Neutrophil (primary cell): Measurements from ENCODE around the gene TRMO.
A peak's percentile ranks its signal among the peaks of the same experiment; 100 is the strongest.

Source experiments
- H3K27ac ChIP-seq: fragments of 200-600 bp; sonication (generic); 2 replicates; pipeline ENCODE4 v1.5.1; 2016; ENCODE audit warnings: mild to moderate bottlenecking, moderate library complexity
- H3K27me3 ChIP-seq: fragments of 200-600 bp; sonication (generic); 2 replicates; pipeline ENCODE4 v1.6.0; 2016; ENCODE audit warnings: mild to moderate bottlenecking
- H3K36me3 ChIP-seq: fragments of 200-600 bp; sonication (generic); 2 replicates; pipeline ENCODE4 v1.5.1; 2017
- H3K4me1 ChIP-seq, 2 experiments: fragments of 200-600 bp in 1 of 2; sonication (generic) in 1 of 2; 1 replicate in 1 of 2; 2 replicates in 1 of 2; pipeline versions ENCODE4 v1.5.1 to v1.6.1; 2013 to 2016; ENCODE audit warnings: low read depth in 1 of 2, low read length in 1 of 2, mild to moderate bottlenecking in 1 of 2, moderate library complexity in 1 of 2; ENCODE audit not compliant: control insufficient read depth in 1 of 2, insufficient read depth in 1 of 2
- H3K4me3 ChIP-seq, 2 experiments: fragments of 200-600 bp in 1 of 2; sonication (generic) in 1 of 2; 1 replicate in 1 of 2; 2 replicates in 1 of 2; pipeline ENCODE4 v1.5.1; 2013 to 2016; ENCODE audit warnings: low read depth in 1 of 2, low read length in 1 of 2, mild to moderate bottlenecking in 1 of 2, moderate library complexity in 1 of 2
- H3K9me3 ChIP-seq: fragments of 200-600 bp; sonication (generic); 2 replicates; pipeline ENCODE4 v1.5.1; 2016
- CTCF ChIP-seq: fragments of 200-600 bp; sonication (generic); IDR thresholded peaks from 2 replicates; pipeline ENCODE4 v1.5.1; 2016; ENCODE audit warnings: antibody characterized with exemption

Gene TRMO

GRCh38 chr9:97921959-97922724 is at the start of gene TRMO:
Gene TRMO (minus strand): TSS chr9:97922500. CDS start chr9:97922493, 7 bp downstream.
- Histone ChIP-seq H3K27me3 (no peaks in the 10 kb centered on the region), H3K36me3 (no peaks in the 10 kb centered on the region), H3K4me3 (peak within 1 kb of the TSS; percentile 77 to 79), H3K27ac (peak within 1 kb of the TSS; percentile 99), H3K9me3 (no peaks in the 10 kb centered on the region), H3K4me1 (peaks cover 59 to 61% of the 10 kb centered on the region in 2 experiments)
- TF ChIP-seq CTCF, result peak; percentile 76

GRCh38 chr9:97970165-97970564 is 47.9 kb upstream of the TRMO start:
- Histone ChIP-seq H3K4me1 (no peaks in the 10 kb centered on the region), H3K9me3 (no peaks in the 10 kb centered on the region)
- TF ChIP-seq CTCF, result no peak

GRCh38 chr9:97969014-97969413 is 46.7 kb upstream of the TRMO start:
- no peak for TF ChIP-seq CTCF
- Histone ChIP-seq H3K27me3 (no peaks in the 10 kb centered on the region), H3K36me3 (no peaks in the 10 kb centered on the region), H3K27ac (no peak overlapping the region), H3K4me1 (no peaks in the 10 kb centered on the region), H3K4me3 (no peak overlapping the region), H3K9me3 (no peaks in the 10 kb centered on the region)

More at GRCh38 chr9:97970165-97970564, 47.9 kb upstream of the TRMO start:
- H3K27ac ChIP-seq, result no peak overlapping the region
- H3K27me3 ChIP-seq, result no peaks in the 10 kb centered on the region
- H3K36me3 ChIP-seq, result no peaks in the 10 kb centered on the region
- no peak overlapping the region for H3K4me3 ChIP-seq

- Histone ChIP-seq H3K4me3 (no peak overlapping the region), H3K9me3 (no peaks in the 10 kb centered on the region), H3K36me3 (no peaks in the 10 kb centered on the region), H3K4me1 (no peaks in the 10 kb centered on the region), H3K27me3 (no peaks in the 10 kb centered on the region), H3K27ac (no peak overlapping the region)
- TF ChIP-seq CTCF, result no peak
Measured at GRCh38 chr9:97966493-97966892, 44.2 kb upstream of the TRMO start.

GRCh38 chr9:97964901-97965300 is 42.6 kb upstream of the TRMO start:
- Histone ChIP-seq H3K9me3 (no peaks in the 10 kb centered on the region), H3K27me3 (no peaks in the 10 kb centered on the region), H3K27ac (no peak overlapping the region), H3K36me3 (no peaks in the 10 kb centered on the region), H3K4me3 (no peak overlapping the region), H3K4me1 (no peaks in the 10 kb centered on the region)
- no peak for TF ChIP-seq CTCF
